ENCODE measurements around the gene RPS6KA3.
"Not testable (repeated sequence)": the region's sequence is repeated elsewhere in the genome, so short reads cannot be mapped to it uniquely, and the experiment has no call there.

The RPS6KA3 gene

DNA sequence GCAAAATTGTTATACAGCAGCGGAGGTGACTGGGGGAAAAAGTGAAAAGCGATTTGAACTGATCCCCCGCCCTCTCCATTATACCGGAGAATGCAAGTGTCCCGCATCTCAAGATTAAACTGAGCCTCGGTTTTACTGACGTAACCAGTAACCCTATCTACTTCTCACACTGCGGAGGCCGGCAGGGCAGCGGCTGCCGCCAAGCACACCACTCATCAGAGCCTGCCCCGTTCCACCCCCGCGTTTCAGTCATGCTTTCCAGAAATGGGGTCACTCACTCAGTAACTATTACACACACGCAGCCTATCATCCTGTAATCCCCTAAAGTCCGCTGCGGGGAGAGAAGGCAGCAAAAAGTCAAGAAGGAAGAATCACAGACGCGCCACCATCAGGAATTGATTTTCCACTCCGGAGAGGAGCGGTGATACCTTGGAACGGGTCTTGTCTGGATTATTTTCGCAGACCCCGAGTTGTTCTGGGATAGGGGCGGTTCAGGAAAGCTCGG is 1.4 kb downstream of the RPS6KA3 start:
- DNase-seq, result peak; percentile 74

DNA sequence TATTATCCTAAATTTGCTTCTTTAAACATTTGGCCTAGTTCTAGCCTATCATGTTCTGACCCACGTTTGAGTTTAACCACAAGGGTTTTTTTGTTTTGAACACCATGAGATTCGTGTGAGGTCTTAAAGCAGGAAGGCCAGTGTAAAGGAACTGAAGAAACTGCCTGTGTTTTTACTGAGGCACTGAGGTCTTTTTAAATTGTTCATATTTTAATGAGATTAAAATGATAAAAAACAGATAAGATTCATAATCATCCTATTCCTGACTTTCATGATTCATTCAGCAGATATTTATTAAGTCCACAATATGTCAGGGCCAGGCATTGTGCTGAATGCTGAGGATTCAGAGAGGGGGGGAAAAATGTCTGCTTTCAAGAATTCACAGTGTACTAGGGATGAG is 3.2 kb downstream of the RPS6KA3 start:
- no peak for DNase-seq

DNA sequence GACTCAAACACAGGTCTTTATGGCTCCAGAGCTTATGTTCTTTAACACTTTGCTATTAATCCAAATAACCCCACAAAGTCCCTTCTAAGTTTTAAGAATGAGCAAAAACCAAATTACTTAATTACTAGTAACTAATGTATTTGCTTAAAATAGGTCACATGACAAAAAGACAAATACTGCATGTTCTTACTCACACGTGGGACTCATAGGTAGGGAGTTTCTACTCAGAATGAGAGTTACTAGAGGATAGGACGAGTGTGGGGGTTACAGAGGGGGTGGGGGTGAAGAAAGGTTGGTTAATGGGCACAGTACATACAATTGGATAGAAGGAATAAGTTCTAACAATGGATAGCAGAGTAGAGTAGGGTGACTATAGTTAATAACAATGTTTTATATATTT is 5.8 kb downstream of the RPS6KA3 start:
- DNase-seq, result no peak

DNA sequence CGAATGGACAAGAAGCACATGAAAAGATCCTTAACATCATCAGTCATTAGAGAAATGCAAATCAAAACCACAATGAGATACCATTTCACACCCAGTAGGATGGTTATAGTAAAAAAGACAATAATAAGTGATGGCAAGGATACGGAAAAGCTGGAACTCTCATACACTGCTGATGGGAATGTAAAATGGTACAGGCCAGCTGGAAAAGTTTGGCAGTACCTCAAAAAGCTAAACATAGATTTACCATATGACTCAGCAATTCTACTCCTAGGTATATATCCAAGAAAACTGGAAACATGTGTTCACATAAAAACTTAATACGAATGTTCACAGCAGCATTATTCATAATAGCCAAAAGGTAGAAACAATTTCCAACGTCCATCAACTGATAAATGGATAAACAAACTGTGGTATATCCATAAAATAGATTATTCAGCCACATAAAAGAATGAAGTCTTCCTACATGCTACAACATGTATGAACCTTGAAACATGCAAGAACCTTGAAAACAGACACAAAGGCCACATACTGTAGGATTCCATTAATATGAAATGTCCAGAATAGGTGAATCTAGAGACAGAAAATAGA is 11.9 kb downstream of the RPS6KA3 start:
- no peak for DNase-seq

DNA sequence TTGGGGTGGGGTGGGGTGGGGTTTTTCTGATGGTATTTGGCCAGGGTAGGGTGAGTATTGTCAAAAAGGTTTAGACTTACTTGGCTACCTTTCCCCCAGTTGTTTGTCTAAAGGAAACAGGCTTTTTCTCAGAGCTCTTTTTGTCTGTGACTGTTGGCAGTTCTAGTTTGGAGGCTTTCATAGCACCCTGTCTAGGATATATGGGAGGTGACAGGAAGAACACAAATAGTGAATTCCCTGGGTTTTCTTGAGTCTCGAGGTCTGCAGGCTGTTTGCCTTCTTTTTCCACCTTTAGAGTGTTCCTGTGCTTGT is 13.5 kb downstream of the RPS6KA3 start:
- DNase-seq, result no peak

DNA sequence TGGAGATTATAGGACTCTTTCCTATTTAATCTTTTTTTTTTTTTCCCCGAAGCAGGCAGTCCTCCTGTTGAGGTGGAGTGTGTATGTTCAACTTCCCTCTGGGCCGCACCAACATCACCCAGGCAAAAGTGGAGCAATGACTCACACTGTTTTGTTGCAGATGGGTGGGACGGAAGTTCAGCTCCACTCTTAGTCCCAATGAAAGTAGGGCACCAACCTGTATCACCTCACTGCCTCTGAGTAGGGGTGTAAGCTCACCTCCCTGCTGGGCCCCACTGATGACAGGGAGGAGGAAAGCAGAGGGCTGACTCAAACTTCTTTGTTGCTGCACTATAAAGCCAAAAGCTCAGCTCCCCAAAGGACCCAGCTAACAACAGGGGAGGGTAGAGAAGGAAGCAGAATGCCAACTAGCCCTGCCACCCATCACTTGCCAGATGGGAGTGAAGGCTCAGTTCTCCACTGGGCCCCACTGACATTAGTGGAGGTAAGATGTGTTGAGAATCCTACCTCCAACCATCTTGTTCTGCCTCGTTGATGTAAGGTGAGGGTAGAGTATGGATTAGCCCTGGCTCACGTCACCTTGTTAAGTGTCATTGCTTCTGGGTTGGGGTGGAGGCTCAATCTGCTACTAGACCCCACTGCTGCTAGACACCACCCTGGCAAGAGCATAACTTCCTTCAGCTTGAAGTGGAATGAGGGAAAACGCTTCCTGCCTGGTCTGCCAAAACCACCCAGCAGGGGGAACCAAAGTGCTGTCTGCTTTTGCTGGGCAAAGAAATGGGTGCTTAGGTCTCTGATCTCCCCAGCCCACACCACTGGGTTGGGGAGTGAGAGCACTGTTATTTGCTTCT is 14.1 kb downstream of the RPS6KA3 start:
- DNase-seq, result peak; percentile 21

DNA sequence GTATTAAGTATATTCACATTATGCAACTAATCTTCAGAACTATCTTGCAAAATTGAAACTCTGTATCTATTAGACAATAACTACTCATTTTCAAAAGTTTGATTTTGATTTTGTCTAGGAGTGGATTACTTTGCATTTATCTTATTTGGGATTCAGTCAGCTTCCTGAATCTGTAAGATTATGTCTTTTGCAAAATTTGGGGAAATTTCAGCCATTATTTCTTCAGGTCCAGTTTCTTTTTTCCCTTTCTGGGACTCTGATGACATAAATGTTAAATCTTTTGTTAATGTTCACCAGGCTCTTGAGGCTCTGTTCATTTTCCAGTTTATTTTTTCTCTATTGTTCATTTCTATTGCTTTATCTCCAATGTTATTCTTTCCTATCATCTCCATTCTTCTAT is 15.0 kb downstream of the RPS6KA3 start:
- DNase-seq, result no peak

DNA sequence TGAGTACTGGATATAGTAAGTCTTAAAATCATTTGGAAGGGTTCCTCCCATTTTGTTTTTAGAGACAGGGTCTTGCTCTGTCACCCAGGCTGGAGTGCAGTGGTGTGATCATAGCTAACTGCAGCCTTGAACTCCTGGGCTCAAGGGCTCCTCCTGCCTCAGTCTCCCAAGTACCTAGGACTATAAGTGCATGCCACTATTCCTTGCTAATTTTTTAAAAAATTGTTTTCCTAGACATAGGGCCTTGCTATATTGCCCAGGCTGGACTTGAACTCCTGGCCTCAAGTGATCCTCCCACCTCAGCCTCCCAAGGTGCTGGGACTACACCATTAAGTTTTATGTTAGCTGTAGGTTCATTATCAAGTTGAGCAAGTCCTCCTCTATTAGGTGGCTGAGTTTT is 16.6 kb downstream of the RPS6KA3 start:
- DNase-seq, result not testable (repeated sequence)

DNA sequence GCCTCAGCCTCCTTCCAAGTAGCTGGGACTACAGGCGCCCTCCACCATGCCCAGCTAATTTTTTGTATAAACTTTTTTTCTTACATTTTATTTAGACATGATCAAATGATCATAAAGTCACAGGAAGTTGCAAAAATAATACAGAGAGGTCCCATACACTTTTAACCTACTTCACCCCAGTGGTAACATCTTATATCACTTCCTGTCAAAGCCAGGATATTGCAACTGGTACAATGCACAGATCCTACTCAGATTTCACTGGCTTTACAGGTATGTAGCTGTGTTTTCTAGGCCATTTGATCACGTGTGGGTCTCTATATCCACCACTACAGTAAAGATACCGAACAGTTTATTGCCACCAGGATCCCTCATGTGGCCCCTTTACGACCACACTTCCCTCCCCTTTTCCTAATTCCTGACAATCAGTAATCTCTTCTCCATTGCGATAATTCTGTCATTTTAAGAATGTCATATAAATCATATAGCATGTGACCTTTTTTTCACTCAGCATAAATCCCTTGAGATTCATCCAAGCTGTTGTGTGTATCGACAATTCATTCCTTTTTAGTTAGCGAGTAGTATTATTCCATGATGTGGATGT is 18.0 kb downstream of the RPS6KA3 start:
- no peak for DNase-seq

DNA sequence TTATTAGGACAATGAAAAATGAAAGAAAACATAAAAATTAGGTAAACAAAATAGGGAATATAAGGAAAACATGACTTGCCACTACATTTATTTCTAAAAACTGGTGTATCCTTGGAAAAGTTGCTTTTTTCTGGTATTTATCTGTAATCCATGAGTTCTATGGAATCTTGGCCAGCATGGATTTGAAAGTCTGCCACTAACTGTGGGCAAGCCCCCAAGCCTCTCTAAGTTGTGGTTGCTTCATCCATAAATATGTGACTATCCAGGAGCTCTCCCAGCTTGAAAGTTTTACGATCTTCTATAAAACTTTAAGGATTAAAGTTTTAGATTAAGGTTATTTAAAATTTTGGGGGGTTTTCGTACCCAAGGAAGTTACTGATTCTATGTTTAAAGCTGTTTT is 21.8 kb downstream of the RPS6KA3 start:
- peak; percentile 69 for DNase-seq

DNA sequence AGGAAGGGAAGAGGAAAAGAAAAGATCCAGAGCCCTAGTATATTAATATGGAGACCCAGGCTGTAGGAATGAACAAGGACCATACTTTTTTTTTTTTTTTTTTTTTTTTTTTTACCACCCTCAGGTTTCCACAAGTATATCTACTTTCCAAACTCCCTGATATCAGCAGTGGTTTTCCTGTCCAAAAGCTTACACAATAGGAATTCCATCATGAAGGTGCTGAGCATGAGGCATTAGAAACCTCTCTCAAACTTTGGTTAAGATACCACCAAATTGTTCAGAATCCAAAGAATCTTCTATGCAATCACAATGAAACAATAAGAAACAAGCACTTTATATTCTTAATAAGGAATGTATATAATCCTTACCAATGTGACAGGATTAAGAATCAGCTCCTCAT is 26.5 kb downstream of the RPS6KA3 start:
- DNase-seq, result no peak

DNA sequence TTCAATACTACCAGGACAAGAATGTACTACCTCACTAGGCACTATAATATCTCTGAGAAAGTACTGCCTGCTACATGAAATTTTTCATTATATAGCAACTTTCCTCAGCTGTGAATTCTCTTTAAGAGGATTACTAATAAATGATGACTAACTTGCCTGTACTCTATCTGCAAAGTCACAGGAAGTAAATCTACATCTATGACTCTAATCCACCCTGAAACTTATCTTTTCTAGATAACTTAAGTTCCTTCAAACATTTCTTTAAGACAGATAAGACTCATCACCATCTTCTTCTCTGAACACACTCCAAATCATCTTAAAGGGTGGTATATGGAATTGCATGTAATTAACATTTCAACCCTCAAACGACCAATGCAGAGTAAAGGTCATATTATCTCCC is 28.8 kb downstream of the RPS6KA3 start:
- no peak for DNase-seq

DNA sequence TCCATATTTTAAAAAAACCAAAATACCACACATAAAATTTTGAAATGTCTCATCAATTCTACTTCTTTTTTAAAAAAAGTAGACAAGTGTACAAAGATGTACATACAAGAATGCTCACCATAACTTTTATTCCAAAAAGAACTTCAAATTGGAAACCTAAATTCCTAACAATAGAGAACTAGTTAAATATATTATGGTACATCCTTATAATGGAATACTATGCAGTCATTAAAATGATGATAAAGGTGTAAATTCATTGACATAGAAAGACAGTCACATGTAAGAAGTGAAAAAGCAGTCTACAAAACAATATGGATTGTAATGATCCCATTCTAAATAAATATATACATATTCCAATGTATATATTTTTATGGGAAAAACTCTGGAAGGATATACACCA is 31.0 kb downstream of the RPS6KA3 start:
- no peak for DNase-seq

DNA sequence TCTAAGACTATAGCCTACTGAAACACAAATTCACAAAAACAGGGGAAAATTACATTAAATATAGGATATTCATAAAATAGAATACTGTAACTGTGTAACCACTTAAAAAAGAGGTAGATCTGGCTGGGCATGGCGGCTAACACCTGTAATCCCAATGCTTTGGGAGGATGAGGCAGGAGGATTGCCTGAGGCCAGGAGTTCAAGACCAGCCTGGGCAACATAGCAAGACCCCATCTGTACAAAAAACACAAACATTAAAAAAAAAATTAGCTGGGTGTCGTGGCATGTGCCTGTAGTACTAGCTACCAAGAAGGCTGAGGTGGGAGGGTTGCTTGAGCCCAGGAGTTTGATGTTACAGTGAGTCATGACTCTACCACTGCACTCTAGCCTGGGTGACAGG is 33.4 kb downstream of the RPS6KA3 start:
- no peak for DNase-seq

DNA sequence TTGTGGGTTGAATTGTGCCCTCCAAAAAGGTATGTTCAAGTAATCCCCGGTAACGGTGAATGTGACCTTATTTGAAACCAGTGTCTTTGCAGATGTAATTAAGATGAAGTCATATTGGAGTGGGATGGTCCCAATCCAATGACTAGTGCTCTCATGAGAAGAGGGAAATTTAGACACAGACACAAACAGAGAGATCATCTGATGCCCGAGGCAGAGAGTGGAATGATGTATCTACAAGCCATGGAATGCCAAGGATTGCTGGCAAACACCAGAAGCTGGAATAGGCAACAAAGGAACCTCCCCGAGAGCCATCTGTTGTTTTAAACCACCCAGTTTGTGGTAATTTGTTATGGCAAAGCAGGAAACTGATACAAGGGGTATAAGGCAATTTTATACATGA is 35.1 kb downstream of the RPS6KA3 start:
- no peak for DNase-seq

DNA sequence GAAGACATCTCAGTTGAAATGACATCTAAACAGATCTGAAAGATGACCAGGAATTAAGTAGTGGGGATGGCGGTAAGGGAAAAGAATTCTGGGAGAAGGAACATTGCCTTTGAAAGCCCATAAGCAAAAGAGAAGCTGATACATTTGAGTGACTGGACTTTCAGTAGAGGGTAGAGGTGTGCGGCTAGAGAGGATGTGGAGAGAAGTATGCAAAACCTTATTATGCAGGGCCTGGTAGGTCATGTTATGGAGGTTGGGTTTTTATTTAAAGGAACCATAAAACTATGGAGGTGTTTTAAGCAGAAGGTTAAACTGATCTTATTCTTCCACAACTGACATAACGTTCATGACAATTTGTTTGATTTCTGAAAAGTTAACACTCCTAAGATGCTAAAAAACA is 36.3 kb downstream of the RPS6KA3 start:
- DNase-seq, result no peak

DNA sequence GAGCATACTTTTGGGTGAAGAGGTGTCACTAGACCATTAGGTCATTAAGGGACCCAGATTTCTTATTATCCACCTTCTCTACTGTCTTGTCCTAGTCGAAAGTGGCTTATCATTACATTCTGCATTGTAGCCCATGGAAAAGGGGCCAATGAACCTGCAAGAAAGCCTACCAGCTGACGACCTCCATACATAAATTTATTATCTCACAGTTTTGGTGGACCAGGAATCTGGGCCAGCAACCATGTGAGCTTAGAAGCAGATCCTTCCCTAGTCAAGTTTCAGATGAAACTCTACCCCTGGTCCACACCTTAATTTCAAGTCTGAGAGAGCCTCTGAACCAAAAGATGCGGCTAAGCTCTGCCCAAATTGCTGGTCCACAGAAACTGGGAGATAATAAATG is 37.6 kb downstream of the RPS6KA3 start:
- no peak for DNase-seq

DNA sequence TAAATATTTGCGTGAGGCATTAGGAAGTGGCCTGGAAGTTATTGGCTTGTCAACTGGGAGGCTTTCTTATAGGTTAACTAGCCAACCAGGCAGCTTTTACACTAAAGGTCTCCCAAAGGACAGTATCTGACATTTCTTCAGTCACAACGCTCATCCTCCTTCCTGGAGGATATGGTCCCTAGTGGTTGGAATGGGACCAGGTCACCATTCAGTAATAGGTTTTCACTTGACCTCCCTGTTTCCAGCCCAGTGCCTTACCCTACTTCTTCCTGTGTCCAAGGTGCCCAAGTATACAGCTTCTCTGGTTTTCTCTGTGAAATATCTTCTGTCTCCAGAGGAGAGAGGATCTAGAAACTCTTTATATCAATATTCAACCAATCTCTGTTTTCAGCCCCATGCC is 38.5 kb downstream of the RPS6KA3 start:
- DNase-seq, result no peak

DNA sequence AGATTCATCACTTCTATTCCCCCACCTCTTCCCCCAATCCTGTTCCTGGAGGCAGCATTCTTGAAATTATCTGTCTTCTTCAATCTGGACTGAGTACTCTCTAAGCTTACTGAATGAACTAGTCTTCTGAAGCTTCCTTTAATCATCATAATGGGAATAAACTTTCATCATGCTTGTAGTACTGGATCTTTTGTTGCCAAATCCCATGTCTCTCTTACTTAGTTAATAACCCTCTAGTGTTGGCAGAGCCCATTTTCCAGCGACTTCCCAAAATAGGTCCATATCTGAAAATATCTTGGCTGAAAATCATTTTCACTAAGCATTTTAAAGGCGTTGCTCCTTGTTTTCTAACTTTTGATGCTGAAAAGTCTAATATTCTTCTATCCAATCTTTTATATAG is 39.6 kb downstream of the RPS6KA3 start:
- no peak for DNase-seq

DNA sequence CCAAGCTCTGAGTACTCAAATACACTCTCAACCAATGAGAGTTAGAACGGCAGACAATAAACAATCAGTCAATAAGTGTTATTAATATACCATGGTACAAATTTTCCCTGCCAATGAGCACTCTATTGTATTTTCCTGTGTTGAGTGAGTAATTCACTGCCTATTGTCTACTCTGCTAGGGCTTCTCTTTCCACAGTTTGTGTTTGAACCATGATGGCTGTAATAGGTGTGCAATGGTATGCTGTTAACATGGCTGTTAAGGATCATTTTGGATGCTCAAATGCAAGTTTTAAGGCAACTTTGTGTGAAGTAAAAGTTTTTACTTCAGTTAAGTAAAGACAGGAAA is 41.2 kb downstream of the RPS6KA3 start:
- DNase-seq, result no peak

DNA sequence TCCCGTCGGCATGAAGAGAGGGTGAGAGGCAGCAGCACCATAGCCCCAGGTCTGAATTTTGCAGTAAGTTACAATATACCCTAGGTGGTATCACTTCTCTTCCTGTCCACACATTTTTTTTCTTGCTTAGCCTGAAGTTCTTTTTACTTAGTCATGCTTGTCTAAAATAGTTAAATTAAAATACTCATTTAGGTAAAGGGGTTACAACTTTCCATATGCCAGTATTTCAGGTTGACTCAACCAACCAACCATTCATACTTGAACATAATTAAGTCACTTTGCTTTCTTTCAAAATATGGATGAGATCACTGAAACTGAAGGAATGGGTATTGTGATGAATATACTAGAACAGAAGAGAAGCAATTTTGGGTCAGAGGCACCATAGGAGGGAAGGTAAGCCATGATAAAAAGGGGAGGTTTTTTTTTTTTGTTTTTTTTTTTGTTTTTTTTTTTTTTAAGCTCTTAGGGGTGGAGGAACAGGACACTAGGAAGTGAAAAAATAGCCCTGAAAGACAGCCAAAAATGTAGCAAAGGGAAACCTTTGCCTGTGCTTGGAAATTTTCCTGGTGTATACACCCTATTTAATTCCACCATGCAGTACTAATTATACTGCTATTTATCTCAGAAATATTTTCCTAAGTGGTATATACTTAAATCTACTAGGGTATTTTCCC is 41.8 kb downstream of the RPS6KA3 start:
- no peak for DNase-seq

DNA sequence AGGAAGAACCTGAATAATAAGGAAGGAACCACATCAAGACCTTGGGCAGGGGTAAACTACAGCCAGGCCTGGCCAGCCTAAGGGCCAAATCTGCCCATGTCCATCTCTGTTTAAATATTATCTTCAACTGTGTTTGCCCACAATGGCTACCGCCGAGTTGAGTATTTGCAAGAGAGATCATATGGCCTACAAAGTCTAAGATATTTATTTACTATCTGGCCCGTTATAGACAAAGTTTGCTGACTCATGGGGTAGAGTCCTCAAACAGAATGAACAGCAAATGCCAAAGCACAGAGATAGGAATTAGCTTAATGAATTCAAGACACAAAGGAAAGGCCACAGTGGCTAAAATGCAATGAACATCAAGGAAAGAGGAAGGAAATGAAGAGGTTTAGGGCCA is 44.8 kb downstream of the RPS6KA3 start:
- no peak for DNase-seq

DNA sequence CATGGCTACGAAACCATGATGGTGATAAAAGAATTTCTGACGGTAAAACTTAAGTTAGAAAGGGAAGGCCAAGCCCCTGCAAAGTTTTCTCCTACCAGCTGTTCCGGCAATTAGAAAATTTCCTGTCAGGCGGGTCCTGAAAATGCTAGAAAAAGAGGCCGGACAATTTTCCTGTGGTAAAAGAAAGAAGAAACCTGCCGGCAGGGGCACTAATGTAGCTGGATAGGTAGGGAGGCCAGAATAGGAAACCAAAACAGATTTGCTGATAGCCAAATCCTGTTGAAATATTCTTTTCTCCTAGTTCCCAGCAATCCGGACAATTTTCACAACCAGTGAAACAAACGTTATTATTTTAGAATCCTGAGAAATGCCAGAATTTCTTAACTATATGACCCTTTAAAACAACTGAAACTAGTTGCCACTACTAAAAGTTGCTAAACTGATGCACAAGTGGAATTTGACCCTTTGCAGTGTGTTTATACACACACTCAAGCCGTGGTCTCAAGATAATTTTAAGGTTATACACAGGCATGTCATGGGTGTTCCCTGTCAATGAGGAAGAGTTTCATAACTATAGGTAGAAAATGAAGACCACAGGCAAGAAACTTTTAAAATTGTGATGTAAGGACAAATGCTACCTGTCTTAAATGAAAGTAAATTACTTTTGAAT is 47.7 kb downstream of the RPS6KA3 start:
- peak; percentile 26 for DNase-seq

Measured in femur (tissue), 1 donor.